Transverse colon (tissue), 4 donors: ENCODE data around the gene ABT1. TPM values are rescaled to one million over a fixed set of nuclear protein-coding genes. Genes with fewer than 3 reads are reported as not detected.

Source experiments
- DNase-seq: peaks from one replicate; pipeline ENCODE4 v3.0.0-alpha.2; 2019
- H3K27ac ChIP-seq, 4 donors: fragments of 200-600 bp; sonication (generic); 2 replicates each; pipeline ENCODE4 v1.5.1; 2016 to 2018; ENCODE audit warnings: inconsistent platforms in 4 of 4
- H3K27me3 ChIP-seq: fragments of 200-600 bp; sonication (generic); 2 replicates; pipeline ENCODE4 v1.5.1; 2017; ENCODE audit warnings: inconsistent platforms
- H3K36me3 ChIP-seq, 4 donors: fragments of 200-600 bp; sonication (generic); 2 replicates each; pipeline ENCODE4 v1.5.1; 2017 to 2019; ENCODE audit warnings: inconsistent platforms in 4 of 4
- H3K4me1 ChIP-seq, 4 donors: fragments of 200-600 bp; sonication (generic); 2 replicates each; pipeline ENCODE4 v1.5.1; 2017 to 2020; ENCODE audit warnings: inconsistent platforms in 4 of 4
- H3K4me3 ChIP-seq, 4 donors: fragments of 200-600 bp; sonication (generic); 1 replicate in 1 of 4; 2 replicates in 3 of 4; pipeline versions ENCODE4 v1.5.1 to v1.6.1; 2017 to 2019; ENCODE audit warnings: inconsistent platforms in 4 of 4
- H3K9me3 ChIP-seq, 2 donors: fragments of 200-600 bp; sonication (generic); 2 replicates each; pipeline ENCODE4 v1.5.1; 2017 to 2019; ENCODE audit warnings: inconsistent platforms in 2 of 2
- CTCF ChIP-seq, 5 experiments: fragments of 200-600 bp in 3 of 5; fragments of 450-650 bp in 2 of 5; sonication (generic) in 3 of 5; IDR thresholded peaks; 1 replicate in 2 of 5; 2 replicates in 3 of 5; pipeline ENCODE4 v1.5.1; 2016 to 2017; ENCODE audit warnings: antibody characterized with exemption in 5 of 5, inconsistent platforms in 3 of 5, mild to moderate bottlenecking in 2 of 5, moderate library complexity in 1 of 5
- EP300 ChIP-seq: sonication (generic); formaldehyde crosslinking; IDR thresholded peaks from one replicate; pipeline ENCODE4 v1.6.1; 2017; ENCODE audit warnings: antibody characterized with exemption, low read depth
- POLR2A ChIP-seq: fragments of 450-650 bp; IDR thresholded peaks from one replicate; pipeline ENCODE4 v1.6.1; 2016; ENCODE audit warnings: antibody characterized with exemption, mild to moderate bottlenecking, moderate library complexity
- POLR2AphosphoS5 ChIP-seq, 3 donors: sonication (generic); formaldehyde crosslinking; IDR thresholded peaks; one replicate each; pipeline ENCODE4 v1.6.1; 2016; ENCODE audit warnings: antibody characterized with exemption in 3 of 3
- WGBS, 2 donors: methylation state at CpG; one replicate each; pipeline ENCODE4 v1.1.5; 2018; ENCODE audit warnings: low coverage in 1 of 2; 5-methylcytosine and 5-hydroxymethylcytosine counted together
- in situ Hi-C, 4 donors: fragments of 200-750 bp; cut with MboI; loops; one replicate each; pipeline versions ENCODE4 v1.15.0 to v1.15.1; 2017; ENCODE audit warnings: low sequenced_read_pairs in 3 of 4, low pct_ligation_motif_present in 1 of 4, low pct_unique_long_range_greater_than_20kb in 1 of 4
- intact Hi-C: fragments of 100-400 bp; cut with DNase I; formaldehyde crosslinking; loops from one replicate; pipeline ENCODE4 v1.15.1; 2023; ENCODE audit warnings: low total_unique reads
- total RNA-seq, 4 donors: library from RNA; depleted of rRNA; stranded (reverse); fragments of >200 nt; gene quantifications; one replicate each; pipeline ENCODE4 v1.1.0, GENCODE V29; 2016

The ABT1 gene
- total RNA-seq, 4 donors from 2014 or later = 5.6 to 16.5 (median 12.4) TPM

- in situ Hi-C loops = loop anchor here in 2 of 4 donors (10.0 to 25.0 kb wide), 2 partner anchors 263 to 1264 kb away; a partner anchor contains a TSS
- intact Hi-C loops = no loop called here
- Histone ChIP-seq H3K27me3 (peaks cover 24% of the 10 kb centered on the region), H3K9me3 (no peaks in the 10 kb centered on the region), H3K36me3 (peaks cover 0 to 21% (median 5%) of the 10 kb centered on the region in 4 donors), H3K27ac (peak overlapping the region in 3 of 4 donors; percentile 89 to 92 (median 90)), H3K4me1 (peaks cover 6 to 23% (median 8%) of the 10 kb centered on the region in 4 donors), H3K4me3 (peak overlapping the region; percentile 78 to 96 (median 84))
- TF ChIP-seq POLR2A = no peak
- TF ChIP-seq POLR2AphosphoS5 (IDR thresholded peaks at IDR 0.05) = no peak
- no peak for TF ChIP-seq EP300
- TF ChIP-seq CTCF (IDR thresholded peaks at IDR 0.05) = no peak
- 79% methylated on average over 21 of the region's 21 CpGs; no CpG with 5 or more reads in 1 of the 2 donors for whole genome bisulfite sequencing, 2 donors
- no peak for DNase-seq
Measured at GRCh38 chr6:26597821-26598220, 1.1 kb downstream of the ABT1 start.

GRCh38 chr6:26598267-26598666, 1.5 kb downstream of the ABT1 start:
- in situ Hi-C loops = loop anchor here in 2 of 4 donors (10.0 to 25.0 kb wide), 2 partner anchors 263 to 1264 kb away; a partner anchor contains a TSS
- peaks cover 6 to 23% (median 8%) of the 10 kb centered on the region in 4 donors for H3K4me1 ChIP-seq
- intact Hi-C loops = no loop called here
- H3K9me3 ChIP-seq = no peaks in the 10 kb centered on the region
- H3K36me3 ChIP-seq = peaks cover 0 to 21% (median 5%) of the 10 kb centered on the region in 4 donors
- no peak for DNase-seq
- WGBS, 2 donors = 83 to 96% methylated on average over 1 to 21 of the region's 22 CpGs
- no peak overlapping the region for H3K4me3 ChIP-seq
- H3K27me3 ChIP-seq = peaks cover 19% of the 10 kb centered on the region
- TF ChIP-seq CTCF (IDR thresholded peaks at IDR 0.05) (no peak), POLR2A (no peak), POLR2AphosphoS5 (IDR thresholded peaks at IDR 0.05) (no peak), EP300 (no peak)
- H3K27ac ChIP-seq = no peak overlapping the region

- H3K27me3 ChIP-seq = peaks cover 11% of the 10 kb centered on the region
- DNase-seq = no peak
- peaks cover 0 to 21% (median 5%) of the 10 kb centered on the region in 4 donors for H3K36me3 ChIP-seq
- no peak overlapping the region for H3K4me3 ChIP-seq
- no peak overlapping the region for H3K27ac ChIP-seq
- peaks cover 6 to 23% (median 8%) of the 10 kb centered on the region in 4 donors for H3K4me1 ChIP-seq
- intact Hi-C loops = no loop called here
- 64 to 71% methylated on average over 1 of the region's 1 CpG for WGBS, 2 donors
- TF ChIP-seq EP300 = no peak
- no peak for TF ChIP-seq CTCF (IDR thresholded peaks at IDR 0.05)
- TF ChIP-seq POLR2AphosphoS5 (IDR thresholded peaks at IDR 0.05) = no peak
- no peak for TF ChIP-seq POLR2A
- no peaks in the 10 kb centered on the region for H3K9me3 ChIP-seq
- in situ Hi-C loops = loop anchor here in 2 of 4 donors (10.0 to 25.0 kb wide), 2 partner anchors 264 to 1263 kb away; a partner anchor contains a TSS
Measured at GRCh38 chr6:26599134-26599533, 2.4 kb downstream of the ABT1 start.

GRCh38 chr6:26599591-26599990, 2.8 kb downstream of the ABT1 start:
- H3K27ac ChIP-seq = no peak overlapping the region
- in situ Hi-C loops = loop anchor here in 2 of 4 donors (10.0 to 25.0 kb wide), 2 partner anchors 265 to 1263 kb away; a partner anchor contains a TSS
- 57 to 77% methylated on average over 1 of the region's 1 CpG for WGBS, 2 donors
- intact Hi-C loops = no loop called here
- peaks cover 0 to 21% (median 5%) of the 10 kb centered on the region in 4 donors for H3K36me3 ChIP-seq
- no peak for TF ChIP-seq POLR2A
- no peak for TF ChIP-seq POLR2AphosphoS5 (IDR thresholded peaks at IDR 0.05)
- no peak for TF ChIP-seq CTCF (IDR thresholded peaks at IDR 0.05)
- no peak for TF ChIP-seq EP300
- H3K4me1 ChIP-seq = peaks cover 6 to 23% (median 8%) of the 10 kb centered on the region in 4 donors
- H3K9me3 ChIP-seq = no peaks in the 10 kb centered on the region
- no peak for DNase-seq
- H3K4me3 ChIP-seq = no peak overlapping the region
- H3K27me3 ChIP-seq = peaks cover 6% of the 10 kb centered on the region
